C4-2B (cell line): Measurements from ENCODE around the gene USP53.

Experiments used
- ZFX ChIP-seq: fragments of 450-650 bp; IDR thresholded peaks from 2 replicates; pipeline ENCODE4 v1.6.1; 2017
- TF ChIP-seq, protein P1 (sequence below): fragments of 450-650 bp; conservative IDR thresholded peaks from 2 replicates; pipeline ENCODE4 v1.5.1; 2017; ENCODE audit warnings: mild to moderate bottlenecking

DNA sequence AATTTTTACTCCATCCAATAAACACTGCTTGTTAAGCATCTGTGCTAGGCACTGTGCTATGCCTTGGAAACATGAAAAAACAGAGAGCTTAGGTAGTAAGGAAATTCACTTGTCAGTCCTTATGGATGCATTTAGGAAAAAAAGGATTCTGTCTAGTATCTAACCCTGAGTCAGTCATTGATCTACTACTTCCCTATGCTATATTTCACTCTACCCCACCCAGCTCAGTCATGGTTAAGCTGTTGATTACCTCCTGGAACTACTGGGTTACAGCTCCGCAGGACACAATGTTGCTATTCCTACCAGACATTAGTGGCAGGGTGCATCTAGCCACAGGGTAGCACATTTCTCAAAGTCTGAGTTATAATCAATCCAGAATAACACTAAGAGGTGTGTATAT, 2.9 kb upstream of the USP53 start:
- TF ChIP-seq, protein P1, sequence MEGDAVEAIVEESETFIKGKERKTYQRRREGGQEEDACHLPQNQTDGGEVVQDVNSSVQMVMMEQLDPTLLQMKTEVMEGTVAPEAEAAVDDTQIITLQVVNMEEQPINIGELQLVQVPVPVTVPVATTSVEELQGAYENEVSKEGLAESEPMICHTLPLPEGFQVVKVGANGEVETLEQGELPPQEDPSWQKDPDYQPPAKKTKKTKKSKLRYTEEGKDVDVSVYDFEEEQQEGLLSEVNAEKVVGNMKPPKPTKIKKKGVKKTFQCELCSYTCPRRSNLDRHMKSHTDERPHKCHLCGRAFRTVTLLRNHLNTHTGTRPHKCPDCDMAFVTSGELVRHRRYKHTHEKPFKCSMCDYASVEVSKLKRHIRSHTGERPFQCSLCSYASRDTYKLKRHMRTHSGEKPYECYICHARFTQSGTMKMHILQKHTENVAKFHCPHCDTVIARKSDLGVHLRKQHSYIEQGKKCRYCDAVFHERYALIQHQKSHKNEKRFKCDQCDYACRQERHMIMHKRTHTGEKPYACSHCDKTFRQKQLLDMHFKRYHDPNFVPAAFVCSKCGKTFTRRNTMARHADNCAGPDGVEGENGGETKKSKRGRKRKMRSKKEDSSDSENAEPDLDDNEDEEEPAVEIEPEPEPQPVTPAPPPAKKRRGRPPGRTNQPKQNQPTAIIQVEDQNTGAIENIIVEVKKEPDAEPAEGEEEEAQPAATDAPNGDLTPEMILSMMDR: no peak
- TF ChIP-seq ZFX: no peak
